Endodermal cell (in vitro differentiated cells): ENCODE data around the gene ARID3B. TPM values are rescaled to one million over a fixed set of nuclear protein-coding genes. Genes with fewer than 3 reads are reported as not detected.

Source experiments
- DNase-seq: peaks from one replicate; pipeline ENCODE4 v3.0.0-alpha.2; 2017
- H3K27ac ChIP-seq: 2 replicates; pipeline ENCODE4 v1.5.1; 2013; ENCODE audit warnings: mild to moderate bottlenecking, low read depth, low read length, moderate library complexity
- H3K27me3 ChIP-seq: 2 replicates; pipeline ENCODE4 v1.6.1; 2013; ENCODE audit warnings: mild to moderate bottlenecking, low read length, moderate library complexity; ENCODE audit not compliant: insufficient read depth, control insufficient read depth, poor library complexity, severe bottlenecking
- H3K36me3 ChIP-seq: 2 replicates; pipeline ENCODE4 v1.7.0; 2013; ENCODE audit warnings: mild to moderate bottlenecking, low read length, moderate library complexity; ENCODE audit not compliant: control insufficient read depth, insufficient read depth
- H3K4me1 ChIP-seq: one replicate; pipeline ENCODE4 v1.7.0; 2013; ENCODE audit warnings: low read length; ENCODE audit not compliant: control insufficient read depth, insufficient read depth
- H3K4me3 ChIP-seq: 2 replicates; pipeline ENCODE4 v1.5.1; 2013; ENCODE audit warnings: mild to moderate bottlenecking, low read length, moderate library complexity
- H3K9ac ChIP-seq: 2 replicates; pipeline ENCODE4 v1.6.1; 2013; ENCODE audit warnings: mild to moderate bottlenecking, low read length, moderate library complexity; ENCODE audit not compliant: poor library complexity, severe bottlenecking; ENCODE audit errors: extremely low read depth
- H3K9me3 ChIP-seq: 2 replicates; pipeline ENCODE4 v1.6.1; 2013; ENCODE audit warnings: mild to moderate bottlenecking, low read length, moderate library complexity; ENCODE audit not compliant: control insufficient read depth
- H3K27ac Mint-ChIP-seq: 2 replicates; pipeline ENCODE4 v1.8.0; 2020; ENCODE audit warnings: mixed read lengths
- H3K27me3 Mint-ChIP-seq: 2 replicates; pipeline ENCODE4 v1.8.0; 2021; ENCODE audit warnings: mild to moderate bottlenecking, mixed read lengths; ENCODE audit not compliant: insufficient read depth
- H3K36me3 Mint-ChIP-seq: 2 replicates; pipeline ENCODE4 v1.8.0; 2020; ENCODE audit warnings: low read depth, mixed read lengths
- H3K4me1 Mint-ChIP-seq: 2 replicates; pipeline ENCODE4 v1.8.0; 2020; ENCODE audit warnings: mixed read lengths
- H3K4me3 Mint-ChIP-seq: 2 replicates; pipeline ENCODE4 v1.8.0; 2020; ENCODE audit warnings: mild to moderate bottlenecking, moderate library complexity, mixed read lengths
- H3K9me3 Mint-ChIP-seq: 2 replicates; pipeline ENCODE4 v1.8.0; 2020; ENCODE audit warnings: mild to moderate bottlenecking, mixed read lengths
- CTCF ChIP-seq: fragments of 200-600 bp; sonication (generic); conservative IDR thresholded peaks from 2 replicates; pipeline ENCODE4 v1.5.0; 2021; ENCODE audit warnings: antibody characterized with exemption, mild to moderate bottlenecking
- WGBS, 2 experiments: methylation state at CpG; one replicate each; pipeline versions ENCODE4 v1.1.5 to v1.1.7; 2013; ENCODE audit warnings: missing lambda C conversion rate in 2 of 2, mixed read lengths in 1 of 2; ENCODE audit not compliant: insufficient coverage in 1 of 2, insufficient read length in 1 of 2; 5-methylcytosine and 5-hydroxymethylcytosine counted together
- total RNA-seq, 2 donors: library from RNA; stranded (reverse); fragmentation: NEBNext Ultra II Directional in 1 of 2; extraction: Animal tissue kit (Norgen Biotek cat#: 25700) in 1 of 2; gene quantifications; 2 replicates in 1 of 2; 3 replicates in 1 of 2; pipeline ENCODE4 v1.2.1, GENCODE V29; 2021

The ARID3B gene
- total RNA-seq, 2 donors from 2014 or later: 98.1 to 99.4 TPM

GRCh38 chr15:74545776-74546656, 5.0 kb downstream of the ARID3B start:
- Histone ChIP-seq H3K4me1 (peaks cover 5% of the 10 kb centered on the region), H3K27me3 (no peaks in the 10 kb centered on the region), H3K4me3 (peak overlapping the region; percentile 28), H3K9me3 (no peaks in the 10 kb centered on the region), H3K27ac (peak overlapping the region; percentile 61), H3K9ac (no peak overlapping the region), H3K36me3 (peaks cover 61% of the 10 kb centered on the region)
- H3K9me3 Mint-ChIP-seq: no peaks in the 10 kb centered on the region
- peaks cover 41% of the 10 kb centered on the region for H3K4me1 Mint-ChIP-seq
- H3K27ac Mint-ChIP-seq: peak overlapping the region; percentile 27
- WGBS, 2 experiments: 84 to 90% methylated on average over 16 to 23 of the region's 23 CpGs
- no peaks in the 10 kb centered on the region for H3K27me3 Mint-ChIP-seq
- no peak for TF ChIP-seq CTCF
- peaks cover 65% of the 10 kb centered on the region for H3K36me3 Mint-ChIP-seq
- no peak overlapping the region for H3K4me3 Mint-ChIP-seq
- DNase-seq: peak; percentile 51

- peaks cover 78% of the 10 kb centered on the region for H3K36me3 Mint-ChIP-seq
- no peak overlapping the region for H3K4me3 Mint-ChIP-seq
- Histone ChIP-seq H3K27ac (peak overlapping the region; percentile 63), H3K36me3 (peaks cover 74% of the 10 kb centered on the region), H3K9ac (no peak overlapping the region), H3K4me1 (peaks cover 5% of the 10 kb centered on the region), H3K27me3 (no peaks in the 10 kb centered on the region), H3K9me3 (no peaks in the 10 kb centered on the region), H3K4me3 (no peak overlapping the region)
- TF ChIP-seq CTCF: no peak
- WGBS, 2 experiments: 94 to 100% methylated on average over 1 to 3 of the region's 3 CpGs
- peaks cover 33% of the 10 kb centered on the region for H3K4me1 Mint-ChIP-seq
- no peak overlapping the region for H3K27ac Mint-ChIP-seq
- no peak for DNase-seq
- no peaks in the 10 kb centered on the region for H3K9me3 Mint-ChIP-seq
- no peaks in the 10 kb centered on the region for H3K27me3 Mint-ChIP-seq
Observed at GRCh38 chr15:74547616-74548015, 6.6 kb downstream of the ARID3B start.

GRCh38 chr15:74548241-74548640, 7.2 kb downstream of the ARID3B start:
- no peak overlapping the region for H3K27ac Mint-ChIP-seq
- peak; percentile 14 for DNase-seq
- no peak overlapping the region for H3K4me3 Mint-ChIP-seq
- peak overlapping the region; percentile 64 for H3K27ac ChIP-seq
- TF ChIP-seq CTCF: no peak
- H3K27me3 Mint-ChIP-seq: no peaks in the 10 kb centered on the region
- 67 to 90% methylated on average over 1 to 5 of the region's 5 CpGs for WGBS, 2 experiments
- no peaks in the 10 kb centered on the region for H3K9me3 Mint-ChIP-seq
- H3K36me3 ChIP-seq: peaks cover 81% of the 10 kb centered on the region
- no peaks in the 10 kb centered on the region for H3K27me3 ChIP-seq
- H3K36me3 Mint-ChIP-seq: peaks cover 84% of the 10 kb centered on the region
- H3K9ac ChIP-seq: no peak overlapping the region
- no peak overlapping the region for H3K4me3 ChIP-seq
- peaks cover 27% of the 10 kb centered on the region for H3K4me1 Mint-ChIP-seq
- no peaks in the 10 kb centered on the region for H3K9me3 ChIP-seq
- H3K4me1 ChIP-seq: peaks cover 5% of the 10 kb centered on the region
